Stomach (tissue), 9 donors: ENCODE data around the gene PTPRK. TPM values are rescaled to one million over a fixed set of nuclear protein-coding genes. Genes with fewer than 3 reads are reported as not detected.

Experiments used
- DNase-seq, 2 donors: peaks; one replicate each; pipeline versions ENCODE4 v3.0.0 to v3.0.0-alpha.2; 2013 to 2019
- H3K27ac ChIP-seq, 5 donors: fragments of 200-600 bp in 4 of 5; sonication (generic) in 4 of 5; one replicate each; pipeline ENCODE4 v1.5.1; 2013 to 2019; ENCODE audit warnings: mild to moderate bottlenecking in 1 of 5, moderate library complexity in 1 of 5
- H3K27me3 ChIP-seq, 3 donors: fragments of 200-600 bp; sonication (generic); one replicate each; pipeline ENCODE4 v1.5.1; 2017 to 2019; ENCODE audit warnings: mixed run types in 1 of 3
- H3K36me3 ChIP-seq, 4 donors: fragments of 200-600 bp; sonication (generic); 1 replicate in 3 of 4; 2 replicates in 1 of 4; pipeline ENCODE4 v1.5.1; 2016 to 2019
- H3K4me1 ChIP-seq, 4 donors: fragments of 200-600 bp; sonication (generic); one replicate each; pipeline ENCODE4 v1.5.1; 2016 to 2019
- H3K4me3 ChIP-seq, 4 donors: fragments of 200-600 bp; sonication (generic) in 3 of 4; one replicate each; pipeline ENCODE4 v1.5.1; 2016 to 2019; ENCODE audit warnings: mild to moderate bottlenecking in 1 of 4
- H3K9me3 ChIP-seq, 4 donors: fragments of 200-600 bp; sonication (generic); one replicate each; pipeline ENCODE4 v1.5.1; 2016 to 2019
- CTCF ChIP-seq, 7 experiments: fragments of 450-650 bp in 4 of 7; fragments of 200-600 bp in 3 of 7; sonication (generic) in 3 of 7; IDR thresholded peaks; one replicate each; pipeline ENCODE4 v1.5.1; 2016 to 2019; ENCODE audit warnings: antibody characterized with exemption in 7 of 7, control low read depth in 2 of 7, mild to moderate bottlenecking in 1 of 7
- EP300 ChIP-seq: sonication (generic); formaldehyde crosslinking; IDR thresholded peaks from one replicate; pipeline ENCODE4 v1.6.1; 2017; ENCODE audit warnings: antibody characterized with exemption
- POLR2A ChIP-seq, 4 donors: fragments of 450-650 bp; IDR thresholded peaks; one replicate each; pipeline ENCODE4 v1.6.1; 2016; ENCODE audit warnings: antibody characterized with exemption in 4 of 4, control low read depth in 2 of 4, mild to moderate bottlenecking in 1 of 4, moderate library complexity in 1 of 4
- POLR2AphosphoS5 ChIP-seq, 3 donors: sonication (generic); formaldehyde crosslinking; IDR thresholded peaks; one replicate each; pipeline ENCODE4 v1.6.1; 2016; ENCODE audit warnings: antibody characterized with exemption in 3 of 3
- WGBS, 5 donors: extraction: QIAGEN DNeasy Blood & Tissue Kit in 3 of 5; methylation state at CpG; one replicate each; pipeline versions ENCODE4 v1.1.5 to v1.1.7; 2013 to 2018; 5-methylcytosine and 5-hydroxymethylcytosine counted together
- intact Hi-C: fragments of 100-400 bp; cut with DNase I; formaldehyde crosslinking; loops from one replicate; pipeline ENCODE4 v1.15.1; 2023; ENCODE audit warnings: low total_unique reads
- polyA plus RNA-seq, 3 donors: library from polyadenylated mRNA; stranded (reverse); fragments of 200-250 nt; gene quantifications; one replicate each; pipeline ENCODE4 v1.2.3, GENCODE V29; 2013
- total RNA-seq, 5 donors: library from RNA; depleted of rRNA; stranded (reverse); fragments of >200 nt; gene quantifications; one replicate each; pipeline versions ENCODE4 v1.1.0 to v1.2.3, GENCODE V29; 2014 to 2016
- donor health status: healthy with polysubstance abuse.
- donor health status: Bipolar disorder and iron deficiency.
- donor health status: healthy.

Gene PTPRK
- total and polyA plus RNA-seq, 8 donors = 7.0 to 644 (median 114) TPM

GRCh38 chr6:128493877-128494276, 26.5 kb downstream of the PTPRK start:
- 55 to 78% (median 76%) methylated on average over 4 of the region's 4 CpGs for WGBS, 5 donors
- Histone ChIP-seq H3K36me3 (no peaks in the 10 kb centered on the region), H3K9me3 (no peaks in the 10 kb centered on the region), H3K4me1 (peaks cover 15 to 77% (median 53%) of the 10 kb centered on the region in 4 donors), H3K27me3 (no peaks in the 10 kb centered on the region), H3K27ac (peak overlapping the region in 1 of 5 donors; percentile 51), H3K4me3 (no peak overlapping the region)
- intact Hi-C loops = no loop called here
- DNase-seq = no peak
- no peak for TF ChIP-seq POLR2AphosphoS5 (IDR thresholded peaks at IDR 0.05)
- TF ChIP-seq EP300 = no peak
- TF ChIP-seq POLR2A (IDR thresholded peaks at IDR 0.05) = no peak
- no peak for TF ChIP-seq CTCF (IDR thresholded peaks at IDR 0.05)

DNA sequence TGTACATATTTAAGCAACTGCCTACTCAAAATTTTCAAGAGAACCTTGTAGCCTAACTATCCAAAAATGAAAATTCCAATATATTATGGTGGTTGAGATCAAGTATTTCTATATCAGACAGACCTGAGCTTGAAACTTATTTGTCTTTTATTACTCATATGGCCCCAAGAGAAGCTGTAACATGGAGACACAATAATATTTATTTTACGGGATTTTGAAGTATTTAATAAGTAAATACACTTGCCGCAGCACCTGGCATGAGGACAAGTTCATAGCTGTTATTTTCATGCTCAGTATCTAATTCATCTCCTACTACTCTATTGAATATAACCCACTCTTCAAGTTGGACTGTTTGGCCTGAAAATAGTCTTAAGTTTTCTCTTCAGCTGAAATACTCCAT, 28.0 kb downstream of the PTPRK start:
- TF ChIP-seq POLR2A (IDR thresholded peaks at IDR 0.05) (no peak), EP300 (no peak), POLR2AphosphoS5 (IDR thresholded peaks at IDR 0.05) (no peak), CTCF (IDR thresholded peaks at IDR 0.05) (no peak)
- H3K27ac ChIP-seq = peak overlapping the region in 4 of 5 donors; percentile 76 to 83 (median 80)
- WGBS, 5 donors = 19 to 45% (median 23%) methylated on average over 2 of the region's 2 CpGs
- peaks cover 10 to 76% (median 44%) of the 10 kb centered on the region in 4 donors for H3K4me1 ChIP-seq
- no peaks in the 10 kb centered on the region for H3K36me3 ChIP-seq
- DNase-seq = peak; percentile 43 to 62
- H3K4me3 ChIP-seq = peak overlapping the region in 1 of 4 donors; percentile 19
- intact Hi-C loops = no loop called here
- H3K9me3 ChIP-seq = no peaks in the 10 kb centered on the region
- H3K27me3 ChIP-seq = no peaks in the 10 kb centered on the region

GRCh38 chr6:128491610-128492206, 28.7 kb downstream of the PTPRK start:
- peak overlapping the region; percentile 19 to 36 (median 30) for H3K4me3 ChIP-seq
- H3K4me1 ChIP-seq = peaks cover 13 to 75% (median 44%) of the 10 kb centered on the region in 4 donors
- peak in 1 of 2 donors; percentile 80 for DNase-seq
- 13 to 29% (median 16%) methylated on average over 8 of the region's 8 CpGs for WGBS, 5 donors
- intact Hi-C loops = no loop called here
- H3K9me3 ChIP-seq = no peaks in the 10 kb centered on the region
- no peaks in the 10 kb centered on the region for H3K27me3 ChIP-seq
- TF ChIP-seq POLR2AphosphoS5 (IDR thresholded peaks at IDR 0.05) = no peak
- peak overlapping the region; percentile 72 to 83 (median 77) for H3K27ac ChIP-seq
- no peaks in the 10 kb centered on the region for H3K36me3 ChIP-seq

DNA sequence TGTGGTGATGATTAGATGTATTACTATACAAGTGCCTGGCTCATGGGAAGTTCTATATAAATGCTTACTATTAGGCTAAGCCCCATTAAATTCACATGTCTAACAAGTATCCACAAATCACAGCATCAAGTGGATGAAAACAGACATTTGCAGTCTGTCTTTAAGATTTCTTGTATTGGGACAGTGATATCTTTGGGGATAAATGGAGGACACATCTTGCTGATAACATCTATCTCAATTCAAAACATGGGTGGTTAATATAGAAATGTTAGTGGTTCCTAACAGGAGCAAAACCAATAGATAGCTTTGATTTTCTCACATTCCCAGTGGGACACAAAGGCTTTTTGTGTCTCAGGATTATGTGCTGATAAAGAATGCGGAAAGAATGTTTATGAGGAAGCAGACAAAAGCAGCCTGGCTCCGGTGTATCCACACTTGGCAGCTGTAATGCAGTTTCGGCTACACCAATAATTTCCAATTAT, 29.3 kb downstream of the PTPRK start:
- H3K27ac ChIP-seq = peak overlapping the region; percentile 72 to 83 (median 77)

More for the DNA sequence above, 29.3 kb downstream of the PTPRK start:
- H3K9me3 ChIP-seq = no peaks in the 10 kb centered on the region
- TF ChIP-seq POLR2AphosphoS5 (IDR thresholded peaks at IDR 0.05) (peak in 1 of 3 donors; percentile 4), CTCF (IDR thresholded peaks at IDR 0.05) (no peak)
- DNase-seq = peak in 1 of 2 donors; percentile 65
- H3K4me1 ChIP-seq = peaks cover 13 to 69% (median 42%) of the 10 kb centered on the region in 4 donors
- H3K36me3 ChIP-seq = no peaks in the 10 kb centered on the region
- no peaks in the 10 kb centered on the region for H3K27me3 ChIP-seq
- intact Hi-C loops = no loop called here
- H3K4me3 ChIP-seq = peak overlapping the region; percentile 19 to 36 (median 30)
- 12 to 26% (median 16%) methylated on average over 3 of the region's 3 CpGs for whole genome bisulfite sequencing, 5 donors
